AG09319 (cell line): ENCODE data around the gene PRCD.

Experiments
- DNase-seq: peaks from one replicate; pipeline ENCODE4 v3.0.0-alpha.2; 2010; ENCODE audit warnings: low read depth; ENCODE audit errors: extremely low read depth
- TF ChIP-seq, protein P1 (sequence below): IDR thresholded peaks from 2 replicates; pipeline ENCODE4 v1.5.1; 2011; ENCODE audit warnings: low read depth, mild to moderate bottlenecking, inconsistent platforms, low read length, moderate library complexity

Gene PRCD, protein sequence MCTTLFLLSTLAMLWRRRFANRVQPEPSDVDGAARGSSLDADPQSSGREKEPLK

DNA sequence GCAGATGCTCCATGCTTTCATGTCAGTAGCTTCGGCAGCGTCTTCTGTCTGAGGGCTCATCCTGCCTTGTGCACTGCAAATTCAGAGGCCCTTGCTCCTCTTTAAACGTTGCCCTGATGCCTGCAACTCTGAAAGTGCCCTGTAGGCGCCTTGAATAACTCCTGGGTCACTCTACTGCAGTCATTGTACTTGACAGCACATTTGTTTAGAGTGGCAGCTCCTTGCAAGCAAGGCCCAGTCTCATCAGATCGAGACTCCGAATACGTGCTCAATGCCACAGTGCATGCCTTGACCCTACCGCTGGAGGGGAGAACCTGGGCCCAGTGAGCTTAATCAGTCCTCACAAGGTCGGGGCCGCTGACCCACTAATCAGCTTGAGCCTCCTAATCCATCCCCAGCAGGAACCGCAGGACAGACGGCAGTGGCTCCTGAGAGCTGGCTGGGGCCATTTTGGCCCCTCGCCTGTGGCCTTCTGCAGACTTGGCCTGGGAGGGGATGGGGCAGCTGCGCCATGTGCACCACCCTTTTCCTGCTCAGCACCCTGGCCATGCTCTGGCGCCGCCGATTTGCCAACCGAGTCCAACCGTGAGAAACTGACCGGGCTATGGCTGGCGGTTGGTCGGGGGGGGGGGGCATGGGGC lies at the start of gene PRCD:
Gene PRCD (plus strand): TSS at position 414 of the 641 bp plus-strand sequence. CDS start 98 bp downstream, at position 512.
- TF ChIP-seq, protein P1, sequence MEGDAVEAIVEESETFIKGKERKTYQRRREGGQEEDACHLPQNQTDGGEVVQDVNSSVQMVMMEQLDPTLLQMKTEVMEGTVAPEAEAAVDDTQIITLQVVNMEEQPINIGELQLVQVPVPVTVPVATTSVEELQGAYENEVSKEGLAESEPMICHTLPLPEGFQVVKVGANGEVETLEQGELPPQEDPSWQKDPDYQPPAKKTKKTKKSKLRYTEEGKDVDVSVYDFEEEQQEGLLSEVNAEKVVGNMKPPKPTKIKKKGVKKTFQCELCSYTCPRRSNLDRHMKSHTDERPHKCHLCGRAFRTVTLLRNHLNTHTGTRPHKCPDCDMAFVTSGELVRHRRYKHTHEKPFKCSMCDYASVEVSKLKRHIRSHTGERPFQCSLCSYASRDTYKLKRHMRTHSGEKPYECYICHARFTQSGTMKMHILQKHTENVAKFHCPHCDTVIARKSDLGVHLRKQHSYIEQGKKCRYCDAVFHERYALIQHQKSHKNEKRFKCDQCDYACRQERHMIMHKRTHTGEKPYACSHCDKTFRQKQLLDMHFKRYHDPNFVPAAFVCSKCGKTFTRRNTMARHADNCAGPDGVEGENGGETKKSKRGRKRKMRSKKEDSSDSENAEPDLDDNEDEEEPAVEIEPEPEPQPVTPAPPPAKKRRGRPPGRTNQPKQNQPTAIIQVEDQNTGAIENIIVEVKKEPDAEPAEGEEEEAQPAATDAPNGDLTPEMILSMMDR, result no peak
- DNase-seq, result no peak

DNA sequence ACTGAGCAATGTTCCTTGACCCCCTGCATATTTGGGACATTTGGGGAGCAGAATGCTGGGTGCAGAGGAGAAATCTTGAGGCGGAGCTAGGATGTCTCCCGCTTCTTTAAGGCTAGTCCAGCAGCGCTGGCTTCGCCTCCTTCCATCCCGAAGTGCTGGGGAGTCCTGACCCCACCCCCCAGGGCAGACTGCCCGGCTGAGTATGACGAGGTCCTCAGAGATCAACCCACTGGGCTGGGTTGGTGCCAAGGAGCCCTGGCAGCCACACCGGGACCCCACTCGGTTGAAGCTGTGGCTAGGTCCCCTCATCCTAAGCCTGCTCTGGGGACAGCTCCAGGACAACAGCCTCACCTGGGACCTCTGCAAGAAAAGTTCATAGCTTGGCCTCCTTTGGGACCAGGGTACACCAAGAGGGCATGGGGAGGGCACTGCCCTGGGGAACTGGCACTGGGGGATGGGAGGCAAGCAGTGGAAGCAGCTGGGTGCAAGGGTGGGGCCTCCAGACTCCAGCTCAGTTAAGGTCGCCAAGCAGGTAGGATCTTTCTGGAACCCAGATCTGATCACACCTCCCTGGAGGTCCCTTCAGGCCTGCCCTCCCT lies 49.6 kb upstream of the PRCD start:
- TF ChIP-seq, protein P1, result no peak
- DNase-seq, result no peak

DNA sequence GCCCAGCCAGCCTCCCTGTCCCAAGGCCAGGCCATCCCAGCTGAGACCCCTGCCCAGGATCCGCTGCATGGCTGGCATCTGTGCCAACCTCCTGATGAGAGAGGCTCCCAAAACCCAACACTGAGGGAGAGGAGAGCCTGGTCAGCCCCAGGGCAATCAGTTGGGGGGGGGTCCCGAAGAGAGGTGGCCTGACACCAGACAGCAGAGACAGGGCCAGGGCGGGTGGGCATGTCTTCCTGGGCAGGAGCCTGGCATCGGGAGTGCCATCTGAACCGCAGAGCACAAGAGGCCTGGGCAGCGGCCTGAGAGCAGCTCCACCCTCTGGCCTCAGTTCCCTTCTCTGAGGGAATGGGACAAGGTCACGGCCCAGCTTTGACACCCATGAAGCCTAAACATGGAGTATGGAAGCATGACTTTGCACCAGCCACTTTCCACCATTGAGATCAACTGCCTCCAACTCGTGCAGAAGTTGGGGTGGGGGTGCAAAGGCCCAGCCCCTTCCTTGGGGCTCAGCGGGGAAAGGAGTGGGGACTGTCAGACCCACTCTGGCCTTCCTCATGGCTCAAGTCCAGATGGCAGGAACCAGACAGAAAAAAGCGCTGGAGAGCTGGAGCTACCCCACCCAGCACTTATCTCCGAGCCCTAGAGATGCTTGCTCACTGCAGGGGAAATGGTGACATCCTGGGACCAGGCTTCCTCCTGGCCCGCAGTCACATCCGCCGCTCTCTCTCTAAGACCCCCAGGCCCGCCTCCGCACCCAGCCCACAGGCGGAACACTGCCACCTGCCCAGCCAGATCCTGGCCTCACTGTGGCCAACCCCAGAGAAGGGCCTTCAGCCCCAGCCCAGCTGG lies 48.3 kb upstream of the PRCD start:
- TF ChIP-seq, protein P1, result no peak
- DNase-seq, result no peak

DNA sequence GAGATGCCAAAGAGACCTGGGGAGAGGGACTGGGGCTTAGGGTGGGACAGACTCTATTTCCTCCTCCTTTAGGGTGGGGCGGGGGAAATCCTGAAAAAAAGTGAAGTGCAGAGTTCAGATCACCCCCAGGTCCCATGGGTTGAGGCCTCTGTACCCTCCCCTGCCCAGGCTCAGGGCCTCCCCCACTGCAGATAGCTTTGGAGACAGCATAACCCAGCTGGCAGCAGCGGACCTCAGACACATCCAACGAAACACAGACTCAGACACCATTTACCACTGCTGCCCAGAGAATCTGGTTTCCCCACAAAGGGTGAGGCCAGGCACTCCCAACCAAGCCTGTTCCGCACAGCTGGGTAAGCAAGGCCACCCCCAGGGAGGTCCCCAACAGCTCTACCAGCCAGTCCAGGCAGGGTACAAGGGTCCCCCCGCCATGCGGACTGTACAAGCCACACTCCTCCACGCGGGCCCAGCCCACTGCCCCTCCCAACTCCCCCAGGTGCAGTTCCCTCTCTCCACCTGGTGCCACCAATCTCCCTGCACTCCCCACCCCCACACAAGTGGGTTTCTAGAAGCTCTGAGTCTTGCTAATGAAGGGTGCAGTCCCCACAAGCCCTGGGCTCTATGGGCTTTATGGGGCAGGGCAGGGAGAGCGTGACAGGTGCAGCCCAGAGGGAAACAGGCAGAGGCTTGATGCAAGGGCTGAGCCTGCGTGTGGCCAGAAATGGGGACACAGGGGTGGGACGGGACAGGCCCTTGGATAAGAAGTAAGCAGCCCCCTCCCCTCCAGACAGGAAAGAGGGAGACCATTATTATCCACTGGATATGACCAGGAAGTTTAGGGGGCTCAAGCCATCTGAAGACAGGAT lies 47.5 kb upstream of the PRCD start:
- TF ChIP-seq, protein P1, result no peak
- no peak for DNase-seq

DNA sequence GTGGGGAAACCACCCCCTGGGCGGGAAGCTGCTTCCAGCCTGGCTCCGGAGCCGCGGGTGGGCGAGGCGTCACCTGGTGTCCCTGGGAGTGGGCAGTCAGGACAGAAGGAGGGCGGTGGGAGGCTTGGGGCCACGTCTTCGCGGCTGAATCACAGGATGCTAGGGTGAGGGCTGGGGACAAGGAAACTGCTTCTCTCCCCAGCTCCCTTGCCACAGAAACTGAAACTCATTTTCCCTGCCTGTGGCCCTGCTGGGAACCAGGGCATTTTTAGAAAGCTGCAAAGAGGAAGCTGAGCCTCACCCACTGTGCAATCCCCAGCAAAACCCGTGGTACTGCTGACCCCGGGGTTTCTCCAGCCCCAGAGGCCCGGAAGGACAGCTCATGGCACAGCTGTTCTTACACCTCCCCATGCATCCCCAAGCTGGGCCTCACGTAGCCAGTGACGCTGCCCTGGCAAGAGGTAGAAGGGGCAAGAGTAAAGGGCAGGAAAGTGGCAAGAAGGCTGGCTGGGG lies 46.8 kb upstream of the PRCD start:
- DNase-seq, result no peak
- TF ChIP-seq, protein P1, result no peak

DNA sequence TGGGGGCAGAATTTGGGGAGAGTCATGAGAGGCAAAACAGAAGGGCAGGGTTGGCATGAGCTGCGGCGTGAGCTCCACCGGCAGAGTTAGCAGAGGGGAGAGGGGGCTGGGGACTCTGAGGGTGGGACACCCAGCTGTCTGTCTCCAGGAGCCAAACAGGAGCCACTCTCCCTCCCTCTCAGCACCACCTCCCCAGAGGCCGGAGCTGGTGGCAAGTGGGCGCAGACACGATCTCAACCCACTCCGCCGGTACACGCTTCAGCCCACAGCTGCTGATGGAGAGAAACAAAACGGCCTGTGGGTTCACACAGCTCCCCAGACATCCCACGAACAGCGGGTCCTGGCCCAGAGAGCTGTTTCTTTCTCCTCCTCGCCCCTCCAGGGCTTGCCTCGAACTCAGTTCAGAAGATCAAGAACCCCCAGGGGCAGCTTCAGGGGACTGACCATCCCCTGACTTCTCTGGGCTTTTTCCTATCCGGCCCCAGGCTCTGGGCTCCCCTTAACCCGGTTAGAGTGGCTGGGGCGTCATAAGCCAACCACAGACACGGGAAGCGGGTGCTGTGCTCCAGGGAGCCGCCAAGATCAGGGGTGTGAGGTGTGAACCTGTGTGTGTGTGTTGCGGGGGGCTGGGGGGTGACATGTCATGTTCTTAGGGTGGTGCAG lies 46.2 kb upstream of the PRCD start:
- no peak for DNase-seq
- TF ChIP-seq, protein P1, result no peak
